OCI-LY3 (cell line): ENCODE results near the gene EMB.
"Not testable (repeated sequence)": the region's sequence is repeated elsewhere in the genome, so short reads cannot be mapped to it uniquely, and the experiment has no call there.

ENCODE experiments used
- H2AFZ ChIP-seq: fragments of 200-600, 300-600 bp; shearing (Covaris generic); 2 replicates; pipeline ENCODE4 v1.6.0; 2014; ENCODE audit warnings: antibody characterized with exemption, low read depth, low read length
- H3K27ac ChIP-seq: fragments of 200-600, 300-600 bp; sonication (generic); 2 replicates; pipeline ENCODE4 v1.5.1; 2014; ENCODE audit warnings: mild to moderate bottlenecking, low read length, moderate library complexity, mixed read lengths
- H3K27me3 ChIP-seq: fragments of 200-600, 300-600 bp; sonication (generic); 2 replicates; pipeline ENCODE4 v1.6.1; 2014; ENCODE audit warnings: low read depth, low read length, mixed read lengths
- H3K36me3 ChIP-seq: fragments of 200-600, 300-600 bp; sonication (generic); replicated peaks from 2 replicates; pipeline ENCODE3; 2014; ENCODE audit warnings: low read depth, low read length, mixed read lengths
- H3K4me1 ChIP-seq: fragments of 300-600, 200-600 bp; sonication (generic); 2 replicates; pipeline ENCODE4 v1.6.1; 2014; ENCODE audit warnings: low read length, mixed read lengths
- H3K4me2 ChIP-seq: fragments of 200-600, 300-600 bp; sonication (generic); 2 replicates; pipeline ENCODE4 v1.6.1; 2014; ENCODE audit warnings: low read length, mixed read lengths
- H3K4me3 ChIP-seq: fragments of 300-600, 200-600 bp; sonication (generic); 2 replicates; pipeline ENCODE4 v1.5.1; 2014; ENCODE audit warnings: antibody characterized with exemption, mild to moderate bottlenecking, low read length, moderate library complexity
- H3K79me2 ChIP-seq: fragments of 300-600, 200-600 bp; shearing (Covaris generic); 2 replicates; pipeline ENCODE4 v1.6.1; 2014; ENCODE audit warnings: mild to moderate bottlenecking, low read length, mixed read lengths
- H3K9ac ChIP-seq: fragments of 300-600, 200-600 bp; shearing (Covaris generic); 2 replicates; pipeline ENCODE4 v1.6.0; 2014; ENCODE audit warnings: mild to moderate bottlenecking, low read length, moderate library complexity
- H3K9me3 ChIP-seq: fragments of 200-600, 300-600 bp; shearing (Covaris generic); 2 replicates; pipeline ENCODE4 v1.6.1; 2014; ENCODE audit warnings: low read length, mixed read lengths; ENCODE audit not compliant: insufficient read depth
- H4K20me1 ChIP-seq: fragments of 200-600, 300-600 bp; sonication (generic); 2 replicates; pipeline ENCODE4 v1.6.1; 2016; ENCODE audit warnings: low read length, mixed read lengths; ENCODE audit not compliant: insufficient read depth
- EZH2phosphoT487 ChIP-seq: fragments of 200-600 bp; shearing (Covaris generic); IDR thresholded peaks from 2 replicates; pipeline ENCODE4 v1.6.1; 2018; ENCODE audit warnings: antibody characterized with exemption, mixed run types, low read depth
- TF ChIP-seq, protein P1 (sequence below): fragments of 200-600, 300-600 bp; sonication (generic); IDR thresholded peaks from 2 replicates; pipeline ENCODE4 v1.5.1; 2014; ENCODE audit warnings: antibody characterized with exemption, low read length, low read depth

The EMB gene

GRCh38 chr5:50365426-50366251, 75.4 kb downstream of the EMB start:
- no peaks in the 10 kb centered on the region for H3K79me2 ChIP-seq
- no peak overlapping the region for H3K27ac ChIP-seq
- no peak overlapping the region for H3K4me3 ChIP-seq
- H2AFZ ChIP-seq = no peak overlapping the region
- TF ChIP-seq, protein P1, sequence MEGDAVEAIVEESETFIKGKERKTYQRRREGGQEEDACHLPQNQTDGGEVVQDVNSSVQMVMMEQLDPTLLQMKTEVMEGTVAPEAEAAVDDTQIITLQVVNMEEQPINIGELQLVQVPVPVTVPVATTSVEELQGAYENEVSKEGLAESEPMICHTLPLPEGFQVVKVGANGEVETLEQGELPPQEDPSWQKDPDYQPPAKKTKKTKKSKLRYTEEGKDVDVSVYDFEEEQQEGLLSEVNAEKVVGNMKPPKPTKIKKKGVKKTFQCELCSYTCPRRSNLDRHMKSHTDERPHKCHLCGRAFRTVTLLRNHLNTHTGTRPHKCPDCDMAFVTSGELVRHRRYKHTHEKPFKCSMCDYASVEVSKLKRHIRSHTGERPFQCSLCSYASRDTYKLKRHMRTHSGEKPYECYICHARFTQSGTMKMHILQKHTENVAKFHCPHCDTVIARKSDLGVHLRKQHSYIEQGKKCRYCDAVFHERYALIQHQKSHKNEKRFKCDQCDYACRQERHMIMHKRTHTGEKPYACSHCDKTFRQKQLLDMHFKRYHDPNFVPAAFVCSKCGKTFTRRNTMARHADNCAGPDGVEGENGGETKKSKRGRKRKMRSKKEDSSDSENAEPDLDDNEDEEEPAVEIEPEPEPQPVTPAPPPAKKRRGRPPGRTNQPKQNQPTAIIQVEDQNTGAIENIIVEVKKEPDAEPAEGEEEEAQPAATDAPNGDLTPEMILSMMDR = no peak
- no peaks in the 10 kb centered on the region for H3K4me1 ChIP-seq
- no peak overlapping the region for H3K9ac ChIP-seq
- H3K36me3 ChIP-seq = no peaks in the 10 kb centered on the region
- no peaks in the 10 kb centered on the region for H4K20me1 ChIP-seq
- no peaks in the 10 kb centered on the region for H3K9me3 ChIP-seq
- H3K4me2 ChIP-seq = no peak overlapping the region
- H3K27me3 ChIP-seq = no peaks in the 10 kb centered on the region

GRCh38 chr5:50364535-50365309, 76.4 kb downstream of the EMB start:
- not testable (repeated sequence) for H3K9me3 ChIP-seq, H3K27ac ChIP-seq, H3K4me3 ChIP-seq, H3K4me1 ChIP-seq, H3K79me2 ChIP-seq, H3K27me3 ChIP-seq, H2AFZ ChIP-seq, H3K9ac ChIP-seq, H4K20me1 ChIP-seq, H3K4me2 ChIP-seq, H3K36me3 ChIP-seq

DNA sequence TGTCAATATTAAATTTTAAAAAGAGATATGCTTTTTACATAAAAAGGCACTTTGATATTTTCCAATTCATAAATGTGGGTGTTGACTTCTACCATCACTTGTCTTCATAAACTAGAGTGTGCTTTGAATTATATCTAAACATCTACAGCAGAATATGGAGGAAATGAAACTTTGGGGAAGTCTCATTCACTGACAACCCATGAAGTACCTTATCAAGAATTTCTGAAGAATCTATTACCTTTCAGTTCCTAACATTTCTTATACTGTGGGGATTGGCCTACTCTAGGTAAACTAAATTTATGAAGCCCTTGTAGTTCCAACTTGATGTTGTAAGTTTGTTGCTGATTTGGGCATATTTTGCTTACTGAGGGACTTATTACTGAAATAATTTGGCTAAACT, 81.9 kb downstream of the EMB start:
- no peaks in the 10 kb centered on the region for H3K36me3 ChIP-seq
- H3K27ac ChIP-seq = no peak overlapping the region
- no peak overlapping the region for H3K9ac ChIP-seq
- no peaks in the 10 kb centered on the region for H3K79me2 ChIP-seq
- no peaks in the 10 kb centered on the region for H3K4me1 ChIP-seq
- H4K20me1 ChIP-seq = no peaks in the 10 kb centered on the region
- H2AFZ ChIP-seq = no peak overlapping the region
- H3K9me3 ChIP-seq = no peaks in the 10 kb centered on the region
- no peak overlapping the region for H3K4me2 ChIP-seq
- TF ChIP-seq, protein P1 = no peak
- no peak for TF ChIP-seq EZH2phosphoT487
- H3K27me3 ChIP-seq = no peaks in the 10 kb centered on the region
- H3K4me3 ChIP-seq = no peak overlapping the region

GRCh38 chr5:50352382-50352781, 88.7 kb downstream of the EMB start:
- TF ChIP-seq, protein P1 = no peak
- TF ChIP-seq EZH2phosphoT487 = no peak
- H3K4me2 ChIP-seq = no peak overlapping the region
- H2AFZ ChIP-seq = no peak overlapping the region
- H3K9ac ChIP-seq = no peak overlapping the region
- no peaks in the 10 kb centered on the region for H3K27me3 ChIP-seq
- H3K36me3 ChIP-seq = no peaks in the 10 kb centered on the region
- no peaks in the 10 kb centered on the region for H3K4me1 ChIP-seq
- H4K20me1 ChIP-seq = no peaks in the 10 kb centered on the region
- no peak overlapping the region for H3K27ac ChIP-seq
- H3K79me2 ChIP-seq = no peaks in the 10 kb centered on the region
- H3K4me3 ChIP-seq = no peak overlapping the region
- H3K9me3 ChIP-seq = no peaks in the 10 kb centered on the region
